Measurements from ENCODE around the gene CHST4. TPM values are rescaled to one million over a fixed set of nuclear protein-coding genes. Genes with fewer than 3 reads are reported as not detected.
"Not testable (repeated sequence)": the region's sequence is repeated elsewhere in the genome, so short reads cannot be mapped to it uniquely, and the experiment has no call there.

Gene CHST4
- total and polyA plus RNA-seq, 3 donors from 2014 or later, result 0.32 to 0.56 TPM; not detected in 1

DNA sequence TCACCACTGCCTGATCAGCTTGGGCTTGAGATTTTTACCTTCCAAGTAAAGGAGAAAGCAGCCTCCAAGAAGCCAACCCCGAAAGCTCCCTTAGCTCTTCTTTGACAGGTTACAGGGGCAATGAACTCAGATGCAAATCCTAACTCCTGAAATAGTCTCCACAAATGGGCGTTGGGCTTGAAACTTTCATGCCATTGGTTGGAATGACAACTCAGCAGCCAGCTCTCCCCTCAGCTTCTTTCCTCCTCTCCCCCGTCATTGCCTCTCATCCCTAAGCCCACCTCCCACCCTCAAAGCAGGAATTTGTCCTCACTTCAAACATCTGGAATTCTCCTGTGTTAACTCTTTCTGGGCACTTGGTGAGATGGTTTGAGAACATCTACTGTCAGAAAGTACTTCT is 50.7 kb downstream of the CHST4 start, which contains the start of gene TAT:
Gene TAT, minus strand, starts transcription at position 122 of the 400 bp plus-strand sequence. CDS start 677 bp downstream, outside the sequence.
- H3K27me3 ChIP-seq, result no peaks in the 10 kb centered on the region
- DNase-seq, result no peak
- TF ChIP-seq, protein P1, sequence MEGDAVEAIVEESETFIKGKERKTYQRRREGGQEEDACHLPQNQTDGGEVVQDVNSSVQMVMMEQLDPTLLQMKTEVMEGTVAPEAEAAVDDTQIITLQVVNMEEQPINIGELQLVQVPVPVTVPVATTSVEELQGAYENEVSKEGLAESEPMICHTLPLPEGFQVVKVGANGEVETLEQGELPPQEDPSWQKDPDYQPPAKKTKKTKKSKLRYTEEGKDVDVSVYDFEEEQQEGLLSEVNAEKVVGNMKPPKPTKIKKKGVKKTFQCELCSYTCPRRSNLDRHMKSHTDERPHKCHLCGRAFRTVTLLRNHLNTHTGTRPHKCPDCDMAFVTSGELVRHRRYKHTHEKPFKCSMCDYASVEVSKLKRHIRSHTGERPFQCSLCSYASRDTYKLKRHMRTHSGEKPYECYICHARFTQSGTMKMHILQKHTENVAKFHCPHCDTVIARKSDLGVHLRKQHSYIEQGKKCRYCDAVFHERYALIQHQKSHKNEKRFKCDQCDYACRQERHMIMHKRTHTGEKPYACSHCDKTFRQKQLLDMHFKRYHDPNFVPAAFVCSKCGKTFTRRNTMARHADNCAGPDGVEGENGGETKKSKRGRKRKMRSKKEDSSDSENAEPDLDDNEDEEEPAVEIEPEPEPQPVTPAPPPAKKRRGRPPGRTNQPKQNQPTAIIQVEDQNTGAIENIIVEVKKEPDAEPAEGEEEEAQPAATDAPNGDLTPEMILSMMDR (IDR thresholded peaks at IDR 0.05), result no peak
- no peak for TF ChIP-seq POLR2A (IDR thresholded peaks at IDR 0.05)
- WGBS, 2 donors, result 40 to 58% methylated on average over 3 of the region's 3 CpGs
- H3K9me3 ChIP-seq, result no peaks in the 10 kb centered on the region
- no peak within 1 kb of the TSS for H3K4me3 ChIP-seq
- intact Hi-C loops (cut with DNase I; ENCODE audit: low total_unique reads), result no loop called here
- no peaks in the 10 kb centered on the region for H3K4me1 ChIP-seq
- no peaks in the 10 kb centered on the region for H3K36me3 ChIP-seq (ENCODE audit: low read depth, missing control alignments)
- no peak within 1 kb of the TSS for H3K27ac ChIP-seq

DNA sequence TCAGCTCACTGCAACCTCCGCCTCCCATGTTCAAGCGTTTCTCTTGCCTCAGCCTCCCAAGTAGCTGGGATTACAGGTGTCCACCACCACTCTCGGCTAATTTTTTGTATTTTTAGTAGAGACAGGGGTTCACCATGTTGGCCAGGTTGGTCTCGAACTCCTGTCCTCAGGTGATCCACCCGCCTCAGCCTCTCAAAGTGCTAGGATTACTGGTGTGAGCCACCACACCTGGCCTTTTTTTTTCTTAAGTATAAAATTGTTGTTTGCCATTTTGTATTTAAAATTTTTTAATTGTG is 56.3 kb downstream of the CHST4 start:
- H3K27me3 ChIP-seq; H3K4me1 ChIP-seq; DNase-seq; H3K36me3 ChIP-seq (ENCODE audit: low read depth, missing control alignments); H3K9me3 ChIP-seq; H3K4me3 ChIP-seq; H3K27ac ChIP-seq; intact Hi-C loops (cut with DNase I; ENCODE audit: low total_unique reads): not testable (repeated sequence)
- WGBS, 2 donors, result 82 to 84% methylated on average over 5 of the region's 5 CpGs

DNA sequence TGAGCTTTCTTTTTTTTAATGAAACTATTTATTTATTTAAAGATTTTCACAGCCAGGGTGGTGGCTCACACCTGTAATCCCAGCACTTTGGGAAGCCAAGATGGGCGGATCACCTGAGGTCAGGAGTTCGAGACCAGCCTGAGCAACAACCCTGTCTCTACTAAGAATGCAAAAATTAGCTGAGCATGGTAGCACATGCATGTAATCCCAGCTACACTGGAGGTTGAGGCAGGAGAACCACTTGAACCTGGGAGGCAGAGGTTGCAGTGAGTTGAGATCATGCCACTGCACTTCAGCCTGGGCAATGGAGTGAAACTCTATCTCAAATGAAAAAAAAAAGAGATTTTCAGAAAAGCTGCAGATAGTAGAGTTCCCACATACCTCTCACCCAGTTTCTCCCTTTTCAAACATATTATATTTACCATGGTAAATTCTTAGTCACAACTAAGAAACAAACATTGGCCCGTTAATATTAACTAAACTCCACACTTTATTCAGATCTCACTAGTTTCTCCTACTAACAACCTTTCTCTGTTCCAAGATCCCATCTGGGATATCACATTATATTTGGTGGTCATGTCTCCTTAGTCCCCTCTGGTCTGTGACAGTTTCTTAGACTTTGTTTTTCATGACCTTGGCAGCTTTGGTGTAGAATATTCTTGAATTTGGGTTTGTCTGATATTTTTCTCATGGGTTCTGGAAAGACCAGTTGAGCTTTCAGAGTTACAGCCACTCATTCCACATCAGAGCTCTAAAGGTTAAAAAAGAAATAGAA is 58.5 kb downstream of the CHST4 start:
- Histone ChIP-seq H3K36me3 (ENCODE audit: low read depth, missing control alignments) (no peaks in the 10 kb centered on the region), H3K4me3 (no peak overlapping the region), H3K9me3 (no peaks in the 10 kb centered on the region), H3K27ac (no peak overlapping the region), H3K27me3 (no peaks in the 10 kb centered on the region), H3K4me1 (no peaks in the 10 kb centered on the region)
- intact Hi-C loops (cut with DNase I; ENCODE audit: low total_unique reads), result no loop called here
- DNase-seq, result no peak
- TF ChIP-seq, protein P1 (IDR thresholded peaks at IDR 0.05), result no peak
- no peak for TF ChIP-seq POLR2A (IDR thresholded peaks at IDR 0.05)
- WGBS, 2 donors, result 90 to 95% methylated on average over 3 of the region's 3 CpGs

DNA sequence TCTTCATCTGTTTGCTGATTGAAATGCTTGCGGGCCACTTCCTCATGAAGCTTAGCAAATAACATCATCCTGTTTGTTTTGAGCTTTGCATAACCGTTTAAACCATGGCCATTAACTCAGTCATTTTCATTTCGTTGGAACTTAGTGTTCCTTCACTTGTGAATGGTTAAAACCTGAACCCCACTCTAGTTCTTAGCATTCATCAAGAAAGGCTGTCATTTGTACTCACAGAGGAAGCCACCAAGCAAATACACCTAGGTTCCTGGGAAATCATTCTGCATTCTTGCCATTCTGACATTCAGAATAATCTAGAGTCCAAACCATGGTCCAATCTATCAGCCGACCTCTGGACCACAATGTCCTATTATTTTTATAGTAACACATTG is 59.1 kb downstream of the CHST4 start:
- intact Hi-C loops (cut with DNase I; ENCODE audit: low total_unique reads), result no loop called here
- Histone ChIP-seq H3K27ac (no peak overlapping the region), H3K4me1 (no peaks in the 10 kb centered on the region), H3K27me3 (no peaks in the 10 kb centered on the region), H3K36me3 (ENCODE audit: low read depth, missing control alignments) (no peaks in the 10 kb centered on the region), H3K9me3 (no peaks in the 10 kb centered on the region), H3K4me3 (no peak overlapping the region)
- 65 to 67% methylated on average over 4 of the region's 4 CpGs for WGBS, 2 donors
- TF ChIP-seq POLR2A (IDR thresholded peaks at IDR 0.05), result no peak
- TF ChIP-seq, protein P1 (IDR thresholded peaks at IDR 0.05), result no peak
- no peak for DNase-seq

Small RNA genes lying within 50 kb of the gene (small RNA-seq; reads per million reads assigned to genes)
- 0 reads per million in 2 donors for gene RNU6-1061P

Other genes starting within 250 kb of the CHST4 start
- 10 to 100 TPM; 25.8 to 36.8 TPM for gene CMTR2, start 237.0 kb upstream of the CHST4 start, total RNA-seq
- 22.2 TPM for gene CMTR2, start 237.0 kb upstream of the CHST4 start, polyA plus RNA-seq (ENCODE audit: insufficient read depth, low read depth, low replicate concordance)
- 1 to 10 TPM; 3.6 to 5.1 TPM for gene CALB2, start 167.7 kb upstream of the CHST4 start, total RNA-seq
- 53.2 TPM for gene CALB2, start 167.7 kb upstream of the CHST4 start, polyA plus RNA-seq (ENCODE audit: insufficient read depth, low read depth, low replicate concordance)
- gene TLE7, start 84.4 kb upstream of the CHST4 start, total RNA-seq, result 1 to 10 TPM; 2.4 to 3.0 TPM
- gene TLE7, start 84.4 kb upstream of the CHST4 start, polyA plus RNA-seq (ENCODE audit: insufficient read depth, low read depth, low replicate concordance), result 1.7 TPM
- 10 to 100 TPM; 14.5 to 16.3 TPM for gene ZNF23, start 64.2 kb upstream of the CHST4 start, total RNA-seq
- 10.9 TPM for gene ZNF23, start 64.2 kb upstream of the CHST4 start, polyA plus RNA-seq (ENCODE audit: insufficient read depth, low read depth, low replicate concordance)
- gene ZNF19, start 37.1 kb upstream of the CHST4 start, total RNA-seq, result 10 to 100 TPM; 28.4 to 44.6 TPM
- 31.8 TPM for gene ZNF19, start 37.1 kb upstream of the CHST4 start, polyA plus RNA-seq (ENCODE audit: insufficient read depth, low read depth, low replicate concordance)
- gene TAT, start 50.7 kb downstream of the CHST4 start, total RNA-seq, result 1 to 10 TPM; 1.5 to 2.9 TPM
- gene TAT, start 50.7 kb downstream of the CHST4 start, polyA plus RNA-seq (ENCODE audit: insufficient read depth, low read depth, low replicate concordance), result 1.6 TPM
- 1 to 10 TPM; 1.3 to 1.6 TPM for gene MARVELD3, start 99.8 kb downstream of the CHST4 start, total RNA-seq
- gene MARVELD3, start 99.8 kb downstream of the CHST4 start, polyA plus RNA-seq (ENCODE audit: insufficient read depth, low read depth, low replicate concordance), result 1.4 TPM
- 10 to 100 TPM; 43.3 to 46.3 TPM for gene PHLPP2, start 198.3 kb downstream of the CHST4 start, total RNA-seq
- 27.2 TPM for gene PHLPP2, start 198.3 kb downstream of the CHST4 start, polyA plus RNA-seq (ENCODE audit: insufficient read depth, low read depth, low replicate concordance)